ENCODE results near the gene TAS1R2. TPM values are rescaled to one million over a fixed set of nuclear protein-coding genes. Genes with fewer than 3 reads are reported as not detected.

The TAS1R2 gene
- not detected in 2 replicates for total RNA-seq

GRCh38 chr1:18859560-18859959, at the start of gene TAS1R2:
Gene TAS1R2 (minus strand): TSS chr1:18859660. CDS start chr1:18859660, 0 bp downstream.

GRCh38 chr1:18902523-18903290, 43.2 kb upstream of the TAS1R2 start, which contains the start of gene ALDH4A1:
Gene ALDH4A1 (minus strand): TSS chr1:18902555. CDS start chr1:18902523, 32 bp downstream.

Other genes with a start within 250 kb of the TAS1R2 start
- gene PAX7, start 228.8 kb downstream of the TAS1R2 start, total RNA-seq: not detected in 2 replicates
- gene ALDH4A1, start 42.9 kb upstream of the TAS1R2 start, total RNA-seq: 24.6 and 31.2 TPM in 2 replicates
- gene IFFO2, start 97.0 kb upstream of the TAS1R2 start, total RNA-seq: 65.6 and 78.1 TPM in 2 replicates